Coronary artery (tissue), 2 donors: ENCODE data around the gene NPHP4.

Experiments used
- DNase-seq: peaks from one replicate; pipeline ENCODE4 v3.0.0-alpha.2; 2017; ENCODE audit warnings: low spot score
- H3K27ac ChIP-seq, 2 donors: fragments of 200-600 bp; sonication (generic); one replicate each; pipeline ENCODE4 v1.5.1; 2016 to 2019
- H3K4me3 ChIP-seq: fragments of 200-600 bp; sonication (generic); 2 replicates; pipeline ENCODE4 v1.5.1; 2016; ENCODE audit warnings: mild to moderate bottlenecking, moderate library complexity
- TF ChIP-seq, protein P1 (sequence below): fragments of 200-600 bp; sonication (generic); IDR thresholded peaks from one replicate; pipeline ENCODE4 v1.5.1; 2019; ENCODE audit warnings: antibody characterized with exemption

The NPHP4 gene

DNA sequence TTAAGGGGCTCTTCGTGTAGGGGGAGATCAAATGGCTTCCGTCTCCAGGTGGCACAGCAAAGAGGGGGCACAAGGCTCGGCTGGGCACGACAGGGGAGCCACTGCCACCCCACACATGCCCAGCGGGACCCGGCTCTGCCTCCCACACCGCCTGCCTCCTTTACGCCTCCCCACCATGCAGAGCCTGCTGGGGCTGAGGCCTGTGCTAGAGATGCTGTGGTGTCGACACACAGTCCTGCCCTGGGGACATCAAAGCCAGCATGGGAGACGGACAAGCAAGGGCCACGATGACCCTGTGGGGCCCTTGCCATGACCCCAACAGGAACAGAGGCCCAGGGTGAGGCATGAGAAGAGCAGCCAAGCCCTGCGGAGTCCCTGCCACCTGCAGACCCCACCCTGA, 102.8 kb downstream of the NPHP4 start:
- TF ChIP-seq, protein P1, sequence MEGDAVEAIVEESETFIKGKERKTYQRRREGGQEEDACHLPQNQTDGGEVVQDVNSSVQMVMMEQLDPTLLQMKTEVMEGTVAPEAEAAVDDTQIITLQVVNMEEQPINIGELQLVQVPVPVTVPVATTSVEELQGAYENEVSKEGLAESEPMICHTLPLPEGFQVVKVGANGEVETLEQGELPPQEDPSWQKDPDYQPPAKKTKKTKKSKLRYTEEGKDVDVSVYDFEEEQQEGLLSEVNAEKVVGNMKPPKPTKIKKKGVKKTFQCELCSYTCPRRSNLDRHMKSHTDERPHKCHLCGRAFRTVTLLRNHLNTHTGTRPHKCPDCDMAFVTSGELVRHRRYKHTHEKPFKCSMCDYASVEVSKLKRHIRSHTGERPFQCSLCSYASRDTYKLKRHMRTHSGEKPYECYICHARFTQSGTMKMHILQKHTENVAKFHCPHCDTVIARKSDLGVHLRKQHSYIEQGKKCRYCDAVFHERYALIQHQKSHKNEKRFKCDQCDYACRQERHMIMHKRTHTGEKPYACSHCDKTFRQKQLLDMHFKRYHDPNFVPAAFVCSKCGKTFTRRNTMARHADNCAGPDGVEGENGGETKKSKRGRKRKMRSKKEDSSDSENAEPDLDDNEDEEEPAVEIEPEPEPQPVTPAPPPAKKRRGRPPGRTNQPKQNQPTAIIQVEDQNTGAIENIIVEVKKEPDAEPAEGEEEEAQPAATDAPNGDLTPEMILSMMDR, result no peak
- no peak for DNase-seq
- Histone ChIP-seq H3K27ac (no peak overlapping the region), H3K4me3 (no peak overlapping the region)

DNA sequence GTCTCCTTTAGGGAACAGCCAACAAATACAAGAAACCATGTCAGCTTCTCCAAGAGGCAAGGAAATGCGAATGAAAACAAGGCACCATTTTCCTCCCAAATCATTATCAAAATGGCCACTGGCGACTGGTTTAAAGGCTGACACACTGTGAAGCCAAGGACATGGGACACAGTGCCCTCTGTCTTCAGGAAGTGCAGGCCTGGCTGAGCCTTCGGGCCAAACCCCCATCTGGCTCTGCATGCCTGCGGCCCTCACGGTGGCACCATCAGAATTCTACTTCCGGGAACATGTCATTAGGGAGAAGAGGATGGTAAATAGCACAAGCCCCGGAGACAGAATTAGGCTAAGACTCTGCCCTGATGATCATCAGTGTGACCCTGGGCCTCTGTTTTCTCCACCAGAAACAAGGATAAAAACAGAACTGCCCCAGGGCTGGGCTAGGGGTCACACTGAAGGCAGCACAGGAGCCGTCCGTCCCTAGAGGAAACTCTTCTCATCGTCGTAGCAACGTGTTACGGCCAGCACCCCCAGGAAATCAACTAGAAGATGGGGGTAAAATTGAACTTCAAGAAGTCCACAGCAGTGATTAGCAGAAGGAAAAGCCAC, 103.5 kb downstream of the NPHP4 start:
- no peak for DNase-seq
- H3K4me3 ChIP-seq, result no peak overlapping the region
- TF ChIP-seq, protein P1, result no peak
- no peak overlapping the region for H3K27ac ChIP-seq

DNA sequence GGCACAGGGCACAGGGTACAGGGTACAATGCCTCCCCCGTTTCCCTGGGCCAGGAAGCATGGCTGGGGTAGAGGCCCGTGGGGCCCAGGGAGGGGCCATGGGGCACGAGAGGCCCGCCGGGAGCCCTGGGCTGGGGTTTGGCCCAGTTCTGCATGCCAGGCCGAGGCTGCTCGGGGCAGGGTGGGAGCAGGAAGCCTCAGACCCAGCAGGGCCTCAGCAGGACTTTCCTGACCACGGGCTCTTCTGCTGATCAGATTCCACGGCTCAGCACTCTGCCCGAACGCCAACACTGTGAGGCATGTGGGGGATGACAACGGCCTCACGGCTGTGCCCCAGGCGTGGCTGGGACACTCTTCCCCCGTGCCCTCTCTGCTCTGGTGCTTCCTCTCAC, 104.3 kb downstream of the NPHP4 start:
- DNase-seq, result no peak
- Histone ChIP-seq H3K4me3 (no peak overlapping the region), H3K27ac (no peak overlapping the region)
- TF ChIP-seq, protein P1, result no peak

DNA sequence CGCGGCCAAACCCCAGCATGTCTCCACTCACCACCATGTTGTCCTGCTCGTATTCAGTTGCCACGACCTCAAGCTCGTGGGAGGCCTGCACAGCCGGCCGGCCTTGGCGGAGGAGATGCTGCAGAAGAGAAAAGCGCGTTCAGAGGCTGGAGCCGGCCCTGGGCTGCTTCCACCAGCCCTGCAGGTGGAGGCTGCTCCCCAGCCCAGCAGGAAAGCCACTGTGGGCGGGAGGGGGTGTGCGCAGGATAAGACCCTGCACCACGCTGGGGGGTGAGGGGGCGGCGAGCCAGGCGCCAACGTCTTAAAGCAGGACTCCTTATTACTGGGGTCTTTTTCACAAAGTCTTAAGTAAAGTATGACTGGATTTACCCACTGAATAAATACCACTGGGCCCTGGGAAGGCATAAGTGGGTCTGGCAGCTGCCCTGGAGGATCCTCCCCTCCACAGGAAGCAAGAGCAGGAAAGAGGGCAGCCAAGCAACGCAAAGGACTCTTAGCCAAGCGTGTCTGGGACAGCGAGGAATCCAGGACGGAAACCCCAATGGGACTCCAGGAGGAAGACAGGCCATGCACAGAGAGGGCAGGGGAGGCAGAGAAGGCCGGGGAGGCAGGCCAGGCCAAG, 104.8 kb downstream of the NPHP4 start:
- H3K27ac ChIP-seq, result no peak overlapping the region
- TF ChIP-seq, protein P1, result no peak
- no peak overlapping the region for H3K4me3 ChIP-seq
- no peak for DNase-seq

DNA sequence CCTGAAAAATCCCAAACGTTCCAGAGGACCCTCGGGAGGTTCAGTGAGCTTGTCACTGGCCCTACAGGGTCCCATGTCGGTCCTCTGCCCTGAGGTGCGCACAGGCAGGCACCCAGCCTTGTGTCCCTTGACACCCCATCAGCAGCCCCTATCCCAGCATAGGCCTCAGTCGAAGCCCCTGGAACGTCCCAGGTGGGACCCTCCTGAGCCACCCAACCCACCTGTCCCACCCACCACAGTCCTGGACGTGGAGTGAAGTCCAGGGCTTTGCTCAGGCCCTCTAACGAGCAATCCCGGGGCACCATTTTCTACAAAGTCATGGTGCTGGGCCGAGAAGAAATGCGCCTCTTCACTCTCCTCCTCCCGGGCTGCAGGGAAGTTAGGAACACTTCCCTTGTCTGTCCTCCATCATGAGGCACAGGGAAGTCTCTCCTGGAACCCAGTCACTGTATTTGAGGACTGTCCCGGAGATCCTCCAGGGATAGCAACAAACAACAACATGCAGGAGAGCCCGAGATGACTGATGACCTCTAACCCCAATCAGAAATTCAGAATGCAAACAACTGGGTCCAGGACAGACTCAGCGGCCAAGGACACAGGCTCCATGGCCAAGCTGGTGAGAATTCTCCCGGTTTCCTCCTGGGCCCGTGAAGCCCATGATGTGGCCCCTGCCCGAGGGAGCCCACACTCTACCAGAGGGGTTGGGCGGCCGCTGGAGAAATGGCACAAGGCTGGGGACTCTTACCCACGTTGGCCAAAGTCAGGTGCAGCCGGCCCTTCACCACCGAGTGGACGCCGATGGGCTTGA, 105.5 kb downstream of the NPHP4 start:
- Histone ChIP-seq H3K27ac (no peak overlapping the region), H3K4me3 (no peak overlapping the region)
- DNase-seq, result no peak
- TF ChIP-seq, protein P1, result no peak

DNA sequence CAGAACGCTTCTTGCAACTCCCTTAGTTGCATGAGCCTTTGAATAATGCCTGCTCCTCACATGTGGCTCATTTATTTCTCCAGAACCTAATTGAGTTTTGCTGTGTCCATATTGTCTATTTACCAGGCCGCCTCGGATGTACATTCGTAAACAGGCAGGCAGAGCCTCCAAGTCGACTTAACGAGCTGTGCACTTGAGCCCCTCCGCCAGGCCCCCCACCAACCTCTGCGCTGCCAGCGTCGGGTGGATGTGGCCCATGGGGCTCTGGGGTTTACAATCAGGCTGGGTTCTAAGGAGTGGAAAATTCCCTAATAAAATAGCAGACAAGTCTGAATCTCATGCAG, 106.1 kb downstream of the NPHP4 start:
- TF ChIP-seq, protein P1, result no peak
- DNase-seq, result no peak
- Histone ChIP-seq H3K4me3 (no peak overlapping the region), H3K27ac (no peak overlapping the region)
